Globus pallidus (tissue), 1 donor: ENCODE data around the gene ASAH2B.

ENCODE experiments used
- DNase-seq: peaks from one replicate; pipeline ENCODE4 v3.0.0-alpha.2; 2015; ENCODE audit warnings: low spot score

The ASAH2B gene

GRCh38 chr10:50798297-50798696 lies 58.6 kb downstream of the ASAH2B start:
- no peak for DNase-seq

- DNase-seq: no peak
These were observed 59.9 kb downstream of the ASAH2B start for GRCh38 chr10:50799595-50799994.

DNA sequence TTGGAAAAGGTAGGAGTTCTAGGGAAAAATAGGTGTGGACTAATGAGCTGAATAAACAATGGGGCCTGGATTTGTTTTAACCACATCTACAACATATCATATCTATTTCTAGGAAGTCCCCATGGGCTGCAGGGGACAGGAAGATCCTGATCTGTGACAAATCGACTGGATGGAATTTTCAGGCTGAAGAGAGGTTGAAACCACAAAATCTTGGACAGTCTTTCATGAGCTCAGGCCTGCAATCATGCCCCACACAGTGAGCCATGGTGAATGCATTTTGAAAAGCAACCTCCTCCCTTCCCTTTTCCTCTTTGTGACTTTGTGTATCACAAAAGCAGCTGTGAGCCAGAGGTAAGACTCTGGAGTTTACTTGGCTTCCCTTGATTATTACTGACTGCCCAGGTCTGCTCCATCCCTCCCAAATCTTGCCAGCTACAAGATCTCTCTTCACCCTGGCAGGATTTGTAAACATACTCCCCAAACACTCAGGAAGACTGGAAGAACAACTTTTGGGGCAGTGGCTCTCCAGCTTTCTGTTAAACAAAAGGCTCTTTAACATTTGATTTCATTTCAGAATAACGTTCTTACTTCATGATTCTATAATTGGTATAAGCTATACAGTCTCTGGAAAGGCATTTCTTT lies 66.4 kb downstream of the ASAH2B start:
- DNase-seq: no peak

DNA sequence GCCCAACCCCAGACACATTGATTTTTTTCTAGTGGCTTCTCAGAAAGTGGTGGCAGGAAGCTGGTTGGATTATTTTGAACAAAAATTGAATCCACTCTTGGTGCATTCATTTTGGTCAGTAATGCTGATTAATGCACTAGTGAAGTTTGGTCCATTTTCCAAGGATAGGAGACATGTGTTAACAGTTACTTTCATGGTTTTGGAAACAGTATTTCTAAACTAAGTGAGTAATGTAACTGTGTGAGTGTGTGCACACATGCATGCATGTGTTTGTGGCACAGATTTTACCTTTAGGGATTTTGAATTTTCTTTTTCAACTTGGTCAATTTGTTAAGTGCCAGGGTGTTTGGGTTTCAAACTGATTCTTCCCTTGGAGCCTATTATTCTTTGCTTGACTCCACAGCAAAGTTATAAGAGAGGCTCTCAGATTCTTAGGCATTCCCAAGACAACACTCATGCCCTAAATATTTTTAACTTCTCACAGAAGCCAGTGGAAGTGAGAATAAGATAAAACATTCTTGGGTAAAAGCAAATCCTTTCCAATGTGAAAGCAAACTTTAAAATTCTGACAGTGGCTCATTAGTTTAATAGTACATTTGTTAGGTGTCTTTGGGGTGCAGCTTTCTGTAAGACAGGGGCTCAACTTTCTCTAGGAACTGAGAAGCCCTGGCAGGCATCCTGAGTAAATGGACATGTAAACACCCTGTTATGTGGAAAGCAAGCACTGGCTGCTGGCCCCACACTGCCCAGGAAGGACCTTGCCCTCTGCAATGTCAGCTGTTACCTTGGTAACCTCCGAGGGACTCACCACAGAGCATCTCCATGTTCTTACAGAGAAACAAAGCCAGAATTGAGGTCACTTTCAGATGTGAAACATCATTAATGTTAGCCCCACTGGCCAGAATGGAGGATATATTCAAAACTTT lies 68.4 kb downstream of the ASAH2B start:
- DNase-seq: no peak
